ENCODE results near the gene SPRR2A. TPM values are rescaled to one million over a fixed set of nuclear protein-coding genes. Genes with fewer than 3 reads are reported as not detected.

SPRR2A gene
- total and polyA plus RNA-seq, 2 of the 8 experiments (the other 6 are each of a cell fraction or from before 2014, with no cell fraction given): not detected

DNA sequence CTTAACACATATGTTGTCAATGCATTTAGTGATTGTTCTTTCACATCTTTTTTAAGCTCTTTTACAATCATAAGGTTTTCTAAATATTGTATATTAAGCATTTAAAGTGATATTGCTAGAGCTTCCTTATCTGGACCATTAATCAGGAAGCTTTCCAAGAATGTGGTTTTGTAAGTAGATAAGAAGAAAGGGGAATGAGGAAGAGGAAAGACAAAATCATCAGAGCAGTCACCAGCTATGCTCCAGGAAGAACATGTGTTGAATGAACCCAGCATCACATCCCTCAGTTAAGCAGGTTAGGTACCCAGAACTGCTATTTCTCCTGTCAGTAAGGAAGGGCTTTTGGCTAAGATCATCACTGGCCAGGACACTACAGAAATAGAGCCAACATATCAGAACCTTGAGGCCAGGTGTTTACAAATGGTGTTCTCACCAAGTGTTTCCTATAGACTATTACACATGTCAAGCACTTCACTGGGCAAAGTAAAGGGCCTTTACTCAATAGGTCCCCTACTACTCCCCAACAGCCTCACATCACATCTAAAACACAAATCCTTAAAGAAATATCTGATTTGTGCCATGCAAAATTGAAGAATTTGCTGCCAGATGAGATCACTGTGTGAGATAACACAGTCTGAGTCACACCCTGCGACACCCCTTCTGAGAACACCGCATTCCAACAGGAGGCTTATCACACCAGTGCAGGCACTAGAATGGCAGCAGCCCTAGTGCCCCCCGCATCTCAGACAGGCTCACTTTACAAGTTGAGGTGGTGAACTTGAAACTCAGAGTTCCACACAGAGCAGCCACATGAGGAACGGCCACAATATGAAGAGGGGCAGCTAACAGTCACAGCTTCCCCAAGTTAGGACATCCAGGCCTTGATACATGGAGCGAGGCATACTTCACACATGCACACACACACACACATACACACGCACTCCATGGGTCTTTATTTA, 1.8 kb upstream of the SPRR2A start:
- Histone ChIP-seq H2AK5ac (ENCODE audit: low read depth, low read length) (no peak overlapping the region), H3K4ac (replicated peaks; ENCODE audit: insufficient read length, low read depth, low read length) (no peak overlapping the region), H4K91ac (replicated peaks; ENCODE audit: insufficient read length, low read length) (no peak overlapping the region), H4K5ac (ENCODE audit: insufficient read length, low read depth, low read length) (no peak overlapping the region), H4K20me1 (replicated peaks in 1 of 2; ENCODE audit: control insufficient read depth in 1 of 2, insufficient read depth in 2 of 2, low read length in 2 of 2) (no peaks in the 10 kb centered on the region), H2BK20ac (ENCODE audit: low read length) (no peak overlapping the region), H3K14ac (ENCODE audit: insufficient read length) (no peak overlapping the region), H2BK12ac (ENCODE audit: low read depth, low read length) (no peak overlapping the region), H2BK120ac (replicated peaks; ENCODE audit: low read depth, low read length) (no peak overlapping the region), H3K4me3 (ENCODE audit: extremely low read depth in 1 of 4, insufficient read depth in 2 of 4, low read depth in 3 of 4, low read length in 4 of 4) (no peak overlapping the region), H3K4me1 (replicated peaks in 1 of 4; ENCODE audit: control insufficient read depth in 3 of 4, insufficient read depth in 4 of 4, low read length in 3 of 4) (no peaks in the 10 kb centered on the region), H3K36me3 (ENCODE audit: control insufficient read depth in 2 of 4, insufficient read depth in 4 of 4, low read length in 3 of 4) (no peaks in the 10 kb centered on the region), H2BK15ac (ENCODE audit: low read length) (no peak overlapping the region; the same call in 1 of the 2 replicates), H2BK5ac (ENCODE audit: low read depth, low read length) (no peak overlapping the region), H3K18ac (ENCODE audit: extremely low read depth, low read length) (no peak overlapping the region), H3K23ac (ENCODE audit: insufficient read length) (no peak overlapping the region), H3K23me2 (ENCODE audit: low read depth, low read length) (no peaks in the 10 kb centered on the region), H3K9ac (replicated peaks in 1 of 4; ENCODE audit: extremely low read depth in 1 of 4, low read depth in 3 of 4, low read length in 3 of 4) (no peak overlapping the region), H3K9me3 (ENCODE audit: insufficient read depth in 2 of 2, low read depth in 1 of 2, low read length in 1 of 2) (no peaks in the 10 kb centered on the region), H3K56ac (replicated peaks; ENCODE audit: insufficient read length, low read depth, low read length) (no peak overlapping the region), H3K4me2 (ENCODE audit: insufficient read depth in 1 of 2, low read depth in 2 of 2, low read length in 2 of 2) (no peak overlapping the region), H3K79me2 (ENCODE audit: control insufficient read depth in 1 of 2, insufficient read depth in 2 of 2, low read length in 2 of 2) (no peaks in the 10 kb centered on the region), H3K27ac (ENCODE audit: low read depth, low read length) (no peak overlapping the region), H3K27me3 (replicated peaks in 1 of 4; ENCODE audit: control insufficient read depth in 3 of 4, extremely low read depth in 1 of 4, insufficient read depth in 3 of 4, low read length in 3 of 4) (no peaks in the 10 kb centered on the region), H4K8ac (ENCODE audit: extremely low read depth, insufficient read depth, low read length) (no peak overlapping the region), H2AFZ (ENCODE audit: low read length) (0 out of 2 replicates have a peak overlapping the region, but pooled peaks have one; percentile 57), H3K79me1 (ENCODE audit: low read depth, low read length) (no peaks in the 10 kb centered on the region)
- ChIA-PET CTCF (ENCODE audit: partially characterized antibody) (interaction anchor here (0.6 to 0.9 kb wide), 4 partner anchors 53 to 105 kb away, joined by 3 read pairs; no protein-coding TSS in a partner anchor), POLR2A (ENCODE audit: partially characterized antibody) (no interaction called here)
- WGBS, 2 experiments (ENCODE audit: extremely low coverage in 1 of 2, insufficient coverage in 1 of 2, insufficient read length in 1 of 2, insufficient replicate concordance in 2 of 2, low coverage in 1 of 2, low lambda C conversion rate in 2 of 2, missing lambda C conversion rate in 1 of 2): 90% methylated on average over 6 of the region's 6 CpGs; no CpG with 5 or more reads in 1 of the 2 experiments
- FAIRE-seq: no peak
- TF ChIP-seq CBX5 (IDR thresholded peaks at IDR 0.05; ENCODE audit: low read depth, low read length) (no peak), CEBPB (IDR thresholded peaks at IDR 0.05; ENCODE audit: low read depth, low read length) (no peak), BACH1 (IDR thresholded peaks at IDR 0.05; ENCODE audit: low read length) (no peak), YY1 (IDR thresholded peaks at IDR 0.05; ENCODE audit: low read depth, low read length) (no peak), PHF8 (conservative IDR thresholded peaks at IDR 0.05; ENCODE audit: low read depth, low read length) (no peak), MAFK (IDR thresholded peaks at IDR 0.05; ENCODE audit: low read depth, low read length) (no peak)
- TF ChIP-seq, protein P1, sequence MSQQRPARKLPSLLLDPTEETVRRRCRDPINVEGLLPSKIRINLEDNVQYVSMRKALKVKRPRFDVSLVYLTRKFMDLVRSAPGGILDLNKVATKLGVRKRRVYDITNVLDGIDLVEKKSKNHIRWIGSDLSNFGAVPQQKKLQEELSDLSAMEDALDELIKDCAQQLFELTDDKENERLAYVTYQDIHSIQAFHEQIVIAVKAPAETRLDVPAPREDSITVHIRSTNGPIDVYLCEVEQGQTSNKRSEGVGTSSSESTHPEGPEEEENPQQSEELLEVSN (IDR thresholded peaks at IDR 0.05): no peak
- no peak for DNase-seq (ENCODE audit: low read depth in 1 of 2, low spot score in 2 of 2)

Data from H1 (cell line).